ENCODE measurements around the gene IP6K2.

IP6K2 gene

DNA sequence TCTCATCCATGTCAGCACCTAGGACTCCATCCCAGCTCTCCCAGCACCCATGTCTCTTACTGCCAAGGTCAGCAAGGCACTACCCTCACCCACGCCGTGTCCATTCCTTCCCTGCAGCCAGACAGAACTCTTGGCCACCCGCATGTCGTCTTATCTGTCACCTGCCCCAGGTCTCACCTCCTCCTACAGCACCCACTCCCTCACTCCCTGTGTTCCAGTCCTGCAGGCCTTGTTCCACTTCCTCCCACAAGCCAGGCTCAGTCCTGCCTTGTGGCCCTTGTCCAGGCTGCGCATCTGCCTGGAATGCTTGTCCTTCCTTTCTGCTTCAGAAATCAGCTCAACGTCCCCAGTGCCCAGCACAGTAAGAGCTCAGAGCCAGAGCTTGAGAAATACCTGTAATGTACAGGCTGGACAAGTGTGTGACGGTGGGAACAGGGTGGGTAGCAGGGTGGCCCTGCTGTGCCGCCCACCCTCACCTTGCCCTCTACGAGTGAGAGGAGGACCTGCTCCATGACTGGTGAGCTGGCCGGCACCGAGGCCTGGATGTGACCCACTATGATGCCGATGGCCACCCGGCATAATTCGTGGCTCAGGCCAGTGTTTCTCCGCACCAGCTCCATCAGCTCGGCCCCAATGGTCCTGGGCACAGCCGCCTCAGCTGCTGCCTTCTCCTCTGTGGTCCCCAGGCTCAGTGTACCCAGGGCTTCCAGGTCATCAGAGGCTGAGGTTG lies 36.0 kb downstream of the IP6K2 start:
- DNase-seq (ENCODE audit: low spot score): no peak
- in situ Hi-C loops (cut with MboI; ENCODE audit: low pct_unique_long_range_greater_than_20kb, low sequenced_read_pairs, unreplicated experiment): no loop called here

DNA sequence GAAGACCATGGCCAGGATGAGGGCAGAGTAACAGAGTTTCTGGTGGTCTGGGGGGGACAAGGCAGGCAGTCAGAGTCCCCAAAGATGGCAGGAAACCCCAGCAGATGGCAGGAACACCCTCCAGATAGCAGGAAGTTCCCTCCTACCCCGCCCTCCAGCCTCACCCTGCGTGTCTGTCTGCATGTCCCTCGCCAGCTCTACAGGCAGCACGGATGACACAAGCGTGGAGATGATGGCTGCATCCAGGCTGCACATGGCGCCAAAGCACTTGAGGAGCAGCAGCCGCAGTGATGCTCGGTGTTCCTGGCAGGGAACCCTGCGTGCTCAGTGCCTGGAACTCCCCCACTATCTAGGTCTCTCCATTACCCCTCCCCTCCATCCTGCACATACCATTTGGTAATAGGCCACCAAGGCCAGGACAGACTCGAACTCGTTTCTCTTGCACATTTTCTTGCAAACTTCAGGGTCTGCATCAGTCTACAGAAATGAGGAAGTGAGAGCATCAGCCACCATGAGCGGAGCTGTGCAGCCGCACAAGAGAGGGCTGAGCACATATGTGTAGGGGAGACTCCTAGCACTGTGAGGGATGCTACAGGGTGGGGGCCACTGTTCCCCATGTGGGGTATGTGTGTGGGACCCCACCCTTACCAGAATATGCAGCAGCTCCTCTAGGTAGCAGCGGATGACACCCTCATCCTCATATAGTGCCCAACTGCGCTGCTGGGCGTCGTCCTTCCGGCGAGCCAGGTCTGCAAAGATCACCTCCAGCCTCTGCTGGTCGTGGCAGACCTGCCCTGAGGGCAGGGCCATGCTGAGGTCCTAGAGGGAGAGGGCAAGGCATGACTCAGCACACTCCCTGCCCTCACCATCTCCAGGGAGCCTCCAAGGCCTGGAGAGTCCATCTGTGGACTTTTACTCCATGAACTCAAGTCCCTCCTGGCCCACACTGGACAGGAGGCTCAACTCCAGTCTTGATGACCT lies 37.3 kb downstream of the IP6K2 start:
- TF ChIP-seq, protein P1, sequence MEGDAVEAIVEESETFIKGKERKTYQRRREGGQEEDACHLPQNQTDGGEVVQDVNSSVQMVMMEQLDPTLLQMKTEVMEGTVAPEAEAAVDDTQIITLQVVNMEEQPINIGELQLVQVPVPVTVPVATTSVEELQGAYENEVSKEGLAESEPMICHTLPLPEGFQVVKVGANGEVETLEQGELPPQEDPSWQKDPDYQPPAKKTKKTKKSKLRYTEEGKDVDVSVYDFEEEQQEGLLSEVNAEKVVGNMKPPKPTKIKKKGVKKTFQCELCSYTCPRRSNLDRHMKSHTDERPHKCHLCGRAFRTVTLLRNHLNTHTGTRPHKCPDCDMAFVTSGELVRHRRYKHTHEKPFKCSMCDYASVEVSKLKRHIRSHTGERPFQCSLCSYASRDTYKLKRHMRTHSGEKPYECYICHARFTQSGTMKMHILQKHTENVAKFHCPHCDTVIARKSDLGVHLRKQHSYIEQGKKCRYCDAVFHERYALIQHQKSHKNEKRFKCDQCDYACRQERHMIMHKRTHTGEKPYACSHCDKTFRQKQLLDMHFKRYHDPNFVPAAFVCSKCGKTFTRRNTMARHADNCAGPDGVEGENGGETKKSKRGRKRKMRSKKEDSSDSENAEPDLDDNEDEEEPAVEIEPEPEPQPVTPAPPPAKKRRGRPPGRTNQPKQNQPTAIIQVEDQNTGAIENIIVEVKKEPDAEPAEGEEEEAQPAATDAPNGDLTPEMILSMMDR (IDR thresholded peaks at IDR 0.05; ENCODE audit: extremely low read depth, insufficient read depth, missing control alignments): no peak
- no peak for DNase-seq (ENCODE audit: low spot score)
- in situ Hi-C loops (cut with MboI; ENCODE audit: low pct_unique_long_range_greater_than_20kb, low sequenced_read_pairs, unreplicated experiment): no loop called here

More for the DNA sequence above, 36.0 kb downstream of the IP6K2 start:
- TF ChIP-seq, protein P1 (IDR thresholded peaks at IDR 0.05; ENCODE audit: extremely low read depth, insufficient read depth, missing control alignments): no peak

DNA sequence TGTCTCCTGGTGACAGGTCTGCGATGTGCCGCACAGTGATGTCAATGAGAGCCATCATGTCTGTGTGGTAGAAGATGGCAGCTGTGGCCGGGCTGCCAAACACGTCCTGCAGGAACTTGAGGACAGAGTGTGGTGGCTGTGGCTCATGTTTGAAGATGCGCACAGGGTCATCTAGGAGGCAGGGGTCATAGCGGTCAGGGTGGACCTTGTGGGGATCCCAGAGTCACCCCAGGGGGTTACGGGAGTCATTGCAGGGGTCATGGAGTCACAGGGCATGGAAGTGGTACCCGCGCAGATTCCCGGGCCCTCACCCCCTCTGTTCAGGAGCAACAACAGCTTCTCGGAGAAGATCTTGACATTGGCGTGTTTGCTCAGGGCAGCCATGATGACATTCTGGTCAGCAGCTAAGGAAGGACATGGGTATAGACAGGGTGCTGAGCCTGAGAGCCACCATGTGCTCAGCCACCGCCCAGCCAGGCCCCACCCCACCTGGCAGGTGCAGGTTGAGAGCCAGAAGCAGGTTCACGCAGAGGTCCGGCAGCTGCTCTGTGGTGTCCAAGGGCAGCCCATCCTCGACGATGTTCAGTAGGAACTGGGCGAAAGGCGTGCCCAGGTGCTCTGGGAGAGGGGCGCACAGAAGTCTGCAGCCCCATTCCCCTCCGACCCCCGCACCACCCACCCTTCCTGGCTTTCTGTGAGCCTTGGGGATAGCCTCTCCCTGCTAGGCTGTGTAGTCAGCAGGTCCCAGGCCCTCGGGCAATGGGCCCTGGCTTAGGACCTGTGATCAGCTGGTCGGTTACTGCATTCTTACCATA lies 38.2 kb downstream of the IP6K2 start:
- no peak for DNase-seq (ENCODE audit: low spot score)
- TF ChIP-seq, protein P1 (IDR thresholded peaks at IDR 0.05; ENCODE audit: extremely low read depth, insufficient read depth, missing control alignments): no peak
- in situ Hi-C loops (cut with MboI; ENCODE audit: low pct_unique_long_range_greater_than_20kb, low sequenced_read_pairs, unreplicated experiment): no loop called here

DNA sequence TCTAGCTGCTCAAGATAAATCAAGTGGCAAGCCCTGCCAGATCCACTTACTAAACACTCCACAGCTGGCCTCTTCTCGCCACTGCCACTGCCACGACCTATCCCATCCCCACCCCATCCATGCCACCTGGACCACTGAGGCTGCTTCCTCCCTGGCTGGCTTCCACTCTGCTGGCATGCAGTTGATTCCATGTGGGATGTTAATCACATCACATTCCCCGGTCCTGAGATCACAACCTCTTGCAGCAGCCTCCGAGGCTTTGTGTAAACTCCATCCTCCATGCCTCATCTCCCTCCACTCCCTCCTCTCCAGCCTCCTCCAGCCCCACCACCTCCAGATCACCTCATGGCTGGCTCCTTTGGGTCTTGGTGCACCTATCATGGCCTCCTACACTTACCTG lies 39.0 kb downstream of the IP6K2 start:
- no peak for DNase-seq (ENCODE audit: low spot score)
- TF ChIP-seq, protein P1 (IDR thresholded peaks at IDR 0.05; ENCODE audit: extremely low read depth, insufficient read depth, missing control alignments): no peak
- in situ Hi-C loops (cut with MboI; ENCODE audit: low pct_unique_long_range_greater_than_20kb, low sequenced_read_pairs, unreplicated experiment): no loop called here

DNA sequence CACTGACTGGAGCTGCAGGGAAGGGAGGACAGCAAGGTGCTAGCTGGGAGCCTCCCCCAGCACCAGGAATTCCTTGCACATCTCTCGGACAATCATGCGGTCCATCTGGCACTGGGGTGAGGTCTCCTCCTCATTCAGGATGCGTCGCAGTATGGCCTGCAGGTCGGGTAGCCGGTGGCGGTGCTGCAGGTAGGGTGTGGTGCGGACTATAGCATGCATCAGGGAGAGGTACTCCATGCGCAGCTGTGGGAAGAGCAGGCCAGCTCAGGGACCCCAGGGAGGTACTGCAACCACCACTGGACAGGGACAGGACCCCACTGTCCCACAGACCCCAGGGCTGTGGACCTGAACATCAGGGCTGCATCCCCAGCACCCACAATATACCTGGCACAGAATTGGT lies 42.5 kb downstream of the IP6K2 start:
- TF ChIP-seq, protein P1 (IDR thresholded peaks at IDR 0.05; ENCODE audit: extremely low read depth, insufficient read depth, missing control alignments): no peak
- no peak for DNase-seq (ENCODE audit: low spot score)
- in situ Hi-C loops (cut with MboI; ENCODE audit: low pct_unique_long_range_greater_than_20kb, low sequenced_read_pairs, unreplicated experiment): no loop called here

DNA sequence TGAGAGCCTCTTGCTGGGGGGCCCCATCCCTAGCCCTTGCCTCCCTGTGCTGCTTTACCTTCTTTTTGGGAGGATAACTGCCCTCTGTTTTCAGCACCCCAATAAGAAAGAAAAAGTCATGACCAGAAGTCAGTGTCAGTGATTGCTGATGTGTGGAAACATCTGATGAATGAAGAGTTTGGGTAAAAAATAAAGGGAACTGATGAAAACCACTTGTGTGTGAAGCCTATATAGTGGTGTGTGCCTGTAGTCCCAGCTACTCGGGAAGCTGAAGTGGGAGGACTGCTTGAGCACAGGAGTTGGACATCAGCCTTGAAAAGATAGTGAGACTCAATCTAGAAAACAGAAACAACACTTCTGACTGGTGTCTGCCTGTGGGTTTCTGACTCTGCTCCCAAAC lies 44.5 kb downstream of the IP6K2 start:
- no peak for DNase-seq (ENCODE audit: low spot score)
- TF ChIP-seq, protein P1 (IDR thresholded peaks at IDR 0.05; ENCODE audit: extremely low read depth, insufficient read depth, missing control alignments): no peak
- in situ Hi-C loops (cut with MboI; ENCODE audit: low pct_unique_long_range_greater_than_20kb, low sequenced_read_pairs, unreplicated experiment): no loop called here

Measured in GM13977 (cell line).